Natural killer cell (primary cell): ENCODE measurements around the gene GRM2. TPM values are rescaled to one million over a fixed set of nuclear protein-coding genes. Genes with fewer than 3 reads are reported as not detected.

Experiments
- ATAC-seq, 3 donors: fragments of 150-1000 bp in 2 of 3; fragments of 200-7000 bp in 1 of 3; cut with Tn5 transposase; 1 replicate in 1 of 3; 2 replicates in 2 of 3; pipeline ENCODE4 v1.10.0; 2021; ENCODE audit warnings: mild to moderate bottlenecking in 2 of 3, moderate library complexity in 2 of 3
- DNase-seq, 2 donors: peaks; one replicate each; pipeline versions ENCODE4 v3.0.0 to v3.0.0-alpha.2; 2013 to 2021; ENCODE audit warnings: mixed read lengths in 1 of 2
- H3K27ac ChIP-seq: one replicate; pipeline ENCODE4 v1.5.1; 2013; ENCODE audit warnings: mild to moderate bottlenecking, low read length
- H3K27me3 ChIP-seq: one replicate; pipeline ENCODE4 v1.6.1; 2013; ENCODE audit warnings: low read length; ENCODE audit not compliant: control insufficient read depth, insufficient read depth
- H3K36me3 ChIP-seq: one replicate; pipeline ENCODE4 v1.6.1; 2013; ENCODE audit warnings: low read length; ENCODE audit not compliant: control insufficient read depth, insufficient read depth
- H3K4me1 ChIP-seq: one replicate; pipeline ENCODE4 v1.6.1; 2013; ENCODE audit warnings: low read length; ENCODE audit not compliant: control insufficient read depth, insufficient read depth
- H3K4me3 ChIP-seq: one replicate; pipeline ENCODE4 v1.5.1; 2013; ENCODE audit warnings: low read length
- H3K9me3 ChIP-seq: one replicate; pipeline ENCODE4 v1.6.1; 2013; ENCODE audit warnings: low read length; ENCODE audit not compliant: control insufficient read depth, insufficient read depth
- H3K27ac Mint-ChIP-seq, 2 donors: one replicate each; pipeline ENCODE4 v1.8.0; 2022; ENCODE audit warnings: mild to moderate bottlenecking in 2 of 2, mixed read lengths in 2 of 2, moderate library complexity in 1 of 2
- H3K27me3 Mint-ChIP-seq, 2 donors: one replicate each; pipeline ENCODE4 v1.8.0; 2022; ENCODE audit warnings: low read depth in 2 of 2, mixed read lengths in 2 of 2
- H3K36me3 Mint-ChIP-seq: one replicate; pipeline ENCODE4 v1.8.0; 2022; ENCODE audit warnings: mixed read lengths
- H3K4me1 Mint-ChIP-seq, 2 donors: one replicate each; pipeline ENCODE4 v1.8.0; 2022; ENCODE audit warnings: mixed read lengths in 2 of 2
- H3K4me3 Mint-ChIP-seq: one replicate; pipeline ENCODE4 v1.8.0; 2022; ENCODE audit warnings: mild to moderate bottlenecking, moderate library complexity, mixed read lengths
- H3K9me3 Mint-ChIP-seq, 2 donors: one replicate each; pipeline ENCODE4 v1.8.0; 2022; ENCODE audit warnings: mixed read lengths in 2 of 2
- WGBS: methylation state at CpG from one replicate; pipeline ENCODE4 v1.1.7; 2013; ENCODE audit warnings: missing lambda C conversion rate; ENCODE audit not compliant: insufficient coverage; 5-methylcytosine and 5-hydroxymethylcytosine counted together
- intact Hi-C: fragments of 100-400 bp; cut with micrococcal nuclease; formaldehyde crosslinking; loops from one replicate; pipeline ENCODE4 v1.14.2; 2022
- total RNA-seq, 4 donors: library from RNA; stranded (reverse); fragments of 120-200 nt in 1 of 4; gene quantifications; one replicate each; pipeline versions ENCODE4 v1.2.3 to v1.2.4, GENCODE V29; 2013 to 2022
- TF ChIP-seq, protein P1 (sequence below): fragments of 200-600 bp; IDR thresholded peaks from one replicate; pipeline ENCODE4 v1.8.0; 2022; ENCODE audit warnings: antibody characterized with exemption

GRM2 gene
- total RNA-seq = 1 to 10 TPM; 5.6 to 8.0 (median 7.4) TPM
- total RNA-seq (2013) = 0.65 TPM

DNA sequence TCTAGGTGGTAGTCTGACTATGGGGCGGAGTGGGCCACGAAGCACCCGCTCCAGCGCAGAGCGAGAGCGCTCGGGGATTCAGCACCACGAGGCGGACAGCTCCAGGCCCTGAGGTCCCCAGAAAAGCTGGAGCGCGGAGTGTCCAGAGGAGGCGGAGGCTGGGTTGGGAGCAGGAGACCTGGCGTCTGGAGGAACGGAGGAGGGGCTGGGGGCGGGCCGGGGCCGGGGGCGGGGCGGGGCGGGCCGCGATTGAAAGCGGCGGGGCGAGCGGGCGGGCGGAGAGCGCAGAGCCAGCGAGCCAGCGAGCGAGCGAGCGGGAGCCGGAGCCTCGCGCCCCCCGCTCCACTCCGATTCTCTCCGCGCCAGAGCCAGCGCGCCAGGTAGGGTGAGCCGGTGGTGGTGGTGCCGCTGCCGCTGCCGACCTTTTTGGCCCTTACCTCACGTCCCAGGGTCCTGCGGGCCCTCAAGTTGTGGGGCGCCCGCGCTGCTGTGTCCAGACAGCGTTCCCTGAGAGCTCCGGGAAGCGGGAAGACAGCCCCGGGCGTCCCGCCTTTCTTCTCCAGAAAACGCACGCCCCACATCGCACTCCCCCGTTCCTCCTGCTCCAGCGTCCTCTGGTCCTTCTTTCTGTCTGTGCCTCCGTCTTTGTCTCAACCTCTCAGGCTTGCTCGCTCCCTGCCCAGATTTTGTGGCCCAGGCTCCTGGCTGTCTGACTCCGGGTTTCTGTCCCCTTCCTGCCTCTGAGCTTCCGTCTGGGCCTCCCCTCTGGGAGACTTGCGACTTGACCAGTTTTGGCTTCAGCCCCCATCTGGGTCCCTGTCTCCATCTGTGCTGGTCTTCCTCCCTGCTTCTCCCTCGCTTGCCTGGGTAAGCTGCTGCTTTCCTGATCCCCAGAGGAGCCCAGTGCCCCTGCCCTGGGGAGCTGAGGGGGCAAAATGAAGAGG is at the start of gene GRM2:
TSS of gene GRM2 (plus strand) at position 281 of the 944 bp plus-strand sequence. CDS start 1,916 bp downstream, outside the sequence.
- Mint-ChIP-seq H3K27ac (peak within 1 kb of the TSS in 1 of 2 donors; percentile 69), H3K27me3 (no peaks in the 10 kb centered on the region), H3K4me3 (no peak within 1 kb of the TSS), H3K36me3 (no peaks in the 10 kb centered on the region), H3K4me1 (peaks cover 16 to 36% of the 10 kb centered on the region in 2 donors), H3K9me3 (no peaks in the 10 kb centered on the region)
- H3K9me3 ChIP-seq = no peaks in the 10 kb centered on the region
- H3K27me3 ChIP-seq = no peaks in the 10 kb centered on the region
- 29% methylated on average over 67 of the region's 69 CpGs for WGBS
- H3K27ac ChIP-seq = no peak within 1 kb of the TSS
- intact Hi-C loops = no loop called here
- ATAC-seq (peak in 2 of 3 donors; percentile 55 to 70), DNase-seq (peak in 1 of 2 donors; percentile 47)
- TF ChIP-seq, protein P1, sequence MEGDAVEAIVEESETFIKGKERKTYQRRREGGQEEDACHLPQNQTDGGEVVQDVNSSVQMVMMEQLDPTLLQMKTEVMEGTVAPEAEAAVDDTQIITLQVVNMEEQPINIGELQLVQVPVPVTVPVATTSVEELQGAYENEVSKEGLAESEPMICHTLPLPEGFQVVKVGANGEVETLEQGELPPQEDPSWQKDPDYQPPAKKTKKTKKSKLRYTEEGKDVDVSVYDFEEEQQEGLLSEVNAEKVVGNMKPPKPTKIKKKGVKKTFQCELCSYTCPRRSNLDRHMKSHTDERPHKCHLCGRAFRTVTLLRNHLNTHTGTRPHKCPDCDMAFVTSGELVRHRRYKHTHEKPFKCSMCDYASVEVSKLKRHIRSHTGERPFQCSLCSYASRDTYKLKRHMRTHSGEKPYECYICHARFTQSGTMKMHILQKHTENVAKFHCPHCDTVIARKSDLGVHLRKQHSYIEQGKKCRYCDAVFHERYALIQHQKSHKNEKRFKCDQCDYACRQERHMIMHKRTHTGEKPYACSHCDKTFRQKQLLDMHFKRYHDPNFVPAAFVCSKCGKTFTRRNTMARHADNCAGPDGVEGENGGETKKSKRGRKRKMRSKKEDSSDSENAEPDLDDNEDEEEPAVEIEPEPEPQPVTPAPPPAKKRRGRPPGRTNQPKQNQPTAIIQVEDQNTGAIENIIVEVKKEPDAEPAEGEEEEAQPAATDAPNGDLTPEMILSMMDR = no peak
- no peak within 1 kb of the TSS for H3K4me3 ChIP-seq
- peaks cover 26% of the 10 kb centered on the region for H3K36me3 ChIP-seq
- H3K4me1 ChIP-seq = no peaks in the 10 kb centered on the region

DNA sequence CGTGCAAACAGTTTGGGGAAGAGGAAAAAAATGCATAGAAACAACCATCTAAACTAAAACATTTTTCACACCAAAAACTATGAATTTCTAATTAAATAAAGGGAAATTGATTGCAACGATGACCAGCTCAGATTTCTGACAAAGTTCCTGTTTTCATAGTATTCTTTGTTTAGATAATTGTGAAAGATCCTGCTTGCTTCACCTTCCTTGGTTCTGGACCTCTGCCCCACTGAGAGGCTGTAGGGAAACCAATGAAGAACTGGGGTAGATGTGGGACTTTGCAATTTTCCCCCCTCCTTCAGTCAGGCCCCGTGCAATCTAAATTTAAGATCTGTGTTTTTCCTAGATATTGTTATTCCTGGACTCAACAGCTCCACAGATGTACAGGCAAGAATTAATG is 49.6 kb upstream of the GRM2 start:
- no peak overlapping the region for H3K27ac ChIP-seq
- WGBS = 88% methylated on average over 1 of the region's 3 CpGs
- intact Hi-C loops = no loop called here
- ATAC-seq = no peak
- H3K36me3 ChIP-seq = peaks cover 47% of the 10 kb centered on the region
- no peak overlapping the region for H3K4me3 ChIP-seq
- peaks cover 31% of the 10 kb centered on the region for H3K36me3 Mint-ChIP-seq
- no peaks in the 10 kb centered on the region for H3K9me3 ChIP-seq
- TF ChIP-seq, protein P1 = no peak
- no peak overlapping the region for H3K27ac Mint-ChIP-seq
- DNase-seq = no peak
- H3K27me3 ChIP-seq = no peaks in the 10 kb centered on the region
- H3K4me1 Mint-ChIP-seq = no peaks in the 10 kb centered on the region
- H3K27me3 Mint-ChIP-seq = no peaks in the 10 kb centered on the region
- no peaks in the 10 kb centered on the region for H3K9me3 Mint-ChIP-seq
- H3K4me3 Mint-ChIP-seq = no peak overlapping the region
- no peaks in the 10 kb centered on the region for H3K4me1 ChIP-seq

DNA sequence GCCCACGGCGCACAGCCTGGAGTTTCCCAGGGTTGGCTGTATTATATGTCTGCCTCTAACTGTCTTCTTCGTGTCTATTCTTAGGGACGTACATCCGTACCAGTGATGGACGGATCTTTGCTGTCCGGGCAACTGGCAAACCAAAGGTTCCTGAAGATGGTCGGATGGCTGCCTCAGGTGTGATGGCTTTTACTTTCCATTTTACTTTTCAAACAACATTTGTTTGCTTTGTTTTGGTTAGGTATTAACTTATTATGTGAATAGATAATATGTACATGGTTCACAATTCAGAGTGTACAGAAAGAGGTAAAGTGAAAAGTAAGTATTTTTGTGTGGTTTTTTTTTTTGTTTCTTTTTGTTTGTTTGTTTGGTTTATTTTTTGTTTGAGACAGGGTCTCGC is 46.9 kb upstream of the GRM2 start:
- Histone ChIP-seq H3K4me3 (no peak overlapping the region), H3K27me3 (no peaks in the 10 kb centered on the region), H3K27ac (no peak overlapping the region), H3K36me3 (peaks cover 55% of the 10 kb centered on the region), H3K4me1 (no peaks in the 10 kb centered on the region), H3K9me3 (no peaks in the 10 kb centered on the region)
- no peak for ATAC-seq
- intact Hi-C loops = no loop called here
- Mint-ChIP-seq H3K9me3 (no peaks in the 10 kb centered on the region), H3K36me3 (peaks cover 39% of the 10 kb centered on the region), H3K27ac (no peak overlapping the region), H3K27me3 (no peaks in the 10 kb centered on the region), H3K4me1 (no peaks in the 10 kb centered on the region), H3K4me3 (no peak overlapping the region)
- TF ChIP-seq, protein P1 = no peak
- DNase-seq = no peak
- WGBS = 96% methylated on average over 9 of the region's 9 CpGs
